H9 (cell line): ENCODE data around the gene THOC3. TPM values are rescaled to one million over a fixed set of nuclear protein-coding genes. Genes with fewer than 3 reads are reported as not detected.
"Not testable (repeated sequence)": the region's sequence is repeated elsewhere in the genome, so short reads cannot be mapped to it uniquely, and the experiment has no call there.

Source experiments
- DNase-seq: peaks from one replicate; pipeline ENCODE4 v3.0.0-alpha.2; 2017
- H2AFZ ChIP-seq: one replicate; pipeline ENCODE4 v1.6.1; 2013; ENCODE audit warnings: mild to moderate bottlenecking, low read length, control low read depth, moderate library complexity
- H2AK5ac ChIP-seq: 2 replicates; pipeline ENCODE4 v1.6.1; 2013; ENCODE audit warnings: low read length, control low read depth, mixed read lengths; ENCODE audit not compliant: insufficient read length
- H2BK120ac ChIP-seq: one replicate; pipeline ENCODE4 v1.6.1; 2013; ENCODE audit warnings: low read depth, mild to moderate bottlenecking, low read length, control low read depth, inconsistent platforms; ENCODE audit not compliant: poor library complexity, severe bottlenecking
- H2BK12ac ChIP-seq: 2 replicates; pipeline ENCODE4 v1.6.1; 2013; ENCODE audit warnings: low read length, control low read depth, mixed read lengths, low read depth; ENCODE audit not compliant: insufficient read length
- H2BK15ac ChIP-seq: 2 replicates; pipeline ENCODE4 v1.6.1; 2013; ENCODE audit warnings: low read depth, low read length, control low read depth
- H2BK20ac ChIP-seq: one replicate; pipeline ENCODE4 v1.6.1; 2013; ENCODE audit warnings: low read depth, mild to moderate bottlenecking, low read length, control low read depth, inconsistent platforms; ENCODE audit not compliant: poor library complexity, severe bottlenecking
- H2BK5ac ChIP-seq: 2 replicates; pipeline ENCODE4 v1.6.1; 2013; ENCODE audit warnings: low read length, control low read depth, mixed read lengths; ENCODE audit not compliant: insufficient read length
- H3K14ac ChIP-seq: 2 replicates; pipeline ENCODE4 v1.6.1; 2013; ENCODE audit warnings: low read length, control low read depth; ENCODE audit not compliant: insufficient read depth
- H3K18ac ChIP-seq: 2 replicates; pipeline ENCODE4 v1.6.1; 2013; ENCODE audit warnings: low read depth, mild to moderate bottlenecking, mixed read lengths, low read length, control low read depth; ENCODE audit not compliant: insufficient read length
- H3K23ac ChIP-seq: 2 replicates; pipeline ENCODE4 v1.6.1; 2013; ENCODE audit warnings: low read length, control low read depth, mixed read lengths, low read depth; ENCODE audit not compliant: insufficient read length
- H3K23me2 ChIP-seq: 2 replicates; pipeline ENCODE4 v1.6.1; 2013; ENCODE audit warnings: low read depth, mild to moderate bottlenecking, mixed read lengths, low read length, control low read depth; ENCODE audit not compliant: insufficient read length, poor library complexity, severe bottlenecking
- H3K27ac ChIP-seq: 2 replicates; pipeline ENCODE4 v1.5.1; 2013; ENCODE audit warnings: low read length, control low read depth, mixed read lengths, low read depth; ENCODE audit not compliant: insufficient read length
- H3K27me3 ChIP-seq: 2 replicates; pipeline ENCODE4 v1.6.1; 2013; ENCODE audit warnings: low read length, control low read depth, inconsistent platforms; ENCODE audit not compliant: insufficient read depth
- H3K4ac ChIP-seq: 2 replicates; pipeline ENCODE4 v1.6.1; 2013; ENCODE audit warnings: low read depth, mild to moderate bottlenecking, control low read depth, inconsistent platforms, low read length, moderate library complexity
- H3K4me1 ChIP-seq: 2 replicates; pipeline ENCODE4 v1.6.1; 2013; ENCODE audit warnings: low read length, control low read depth, inconsistent platforms; ENCODE audit not compliant: insufficient read depth
- H3K4me2 ChIP-seq: 2 replicates; pipeline ENCODE4 v1.6.1; 2013; ENCODE audit warnings: low read length, control low read depth, mixed read lengths; ENCODE audit not compliant: insufficient read length, insufficient read depth
- H3K56ac ChIP-seq: 2 replicates; pipeline ENCODE4 v1.6.1; 2013; ENCODE audit warnings: low read depth, mild to moderate bottlenecking, mixed read lengths, low read length, control low read depth; ENCODE audit not compliant: insufficient read length
- H3K79me1 ChIP-seq: 2 replicates; pipeline ENCODE4 v1.6.1; 2013; ENCODE audit warnings: low read depth, mild to moderate bottlenecking, moderate library complexity, low read length, control low read depth, inconsistent platforms; ENCODE audit not compliant: insufficient read depth, poor library complexity, severe bottlenecking
- H3K79me2 ChIP-seq: 2 replicates; pipeline ENCODE4 v1.6.1; 2013; ENCODE audit warnings: low read length, control low read depth, inconsistent platforms; ENCODE audit not compliant: insufficient read depth
- H3K9ac ChIP-seq: 2 replicates; pipeline ENCODE4 v1.6.1; 2013; ENCODE audit warnings: low read length, control low read depth, mixed read lengths; ENCODE audit not compliant: insufficient read length; ENCODE audit errors: extremely low read depth
- H3K9me3 ChIP-seq: one replicate; pipeline ENCODE4 v1.6.1; 2013; ENCODE audit warnings: low read depth, low read length, inconsistent platforms; ENCODE audit not compliant: control insufficient read depth
- H3T11ph ChIP-seq: one replicate; pipeline ENCODE4 v1.6.1; 2013; ENCODE audit warnings: mild to moderate bottlenecking, low read length, control low read depth, inconsistent platforms
- H4K20me1 ChIP-seq: one replicate; pipeline ENCODE4 v1.6.1; 2013; ENCODE audit not compliant: control insufficient read depth, insufficient read length, insufficient read depth
- H4K5ac ChIP-seq: 2 replicates; pipeline ENCODE4 v1.6.1; 2013; ENCODE audit warnings: low read depth, mild to moderate bottlenecking, mixed read lengths, low read length, control low read depth; ENCODE audit not compliant: insufficient read length
- H4K8ac ChIP-seq: replicated peaks from 2 replicates; pipeline ENCODE4 v1.6.1; 2013; ENCODE audit warnings: low read length, control low read depth, mixed read lengths, low read depth; ENCODE audit not compliant: insufficient read length
- H4K91ac ChIP-seq: 2 replicates; pipeline ENCODE4 v1.6.1; 2013; ENCODE audit warnings: low read depth, mild to moderate bottlenecking, moderate library complexity, mixed read lengths, low read length, control low read depth; ENCODE audit not compliant: insufficient read length
- H3K27ac Mint-ChIP-seq, 3 experiments: 2 replicates in 2 of 3; 3 replicates in 1 of 3; pipeline ENCODE4 v1.8.0; 2020 to 2021; ENCODE audit warnings: mixed read lengths in 3 of 3, mild to moderate bottlenecking in 1 of 3, moderate library complexity in 1 of 3
- H3K27me3 Mint-ChIP-seq: 2 replicates; pipeline ENCODE4 v1.8.0; 2021; ENCODE audit warnings: low read depth, mild to moderate bottlenecking, moderate library complexity, mixed read lengths
- H3K36me3 Mint-ChIP-seq, 3 experiments: 2 replicates in 2 of 3; 3 replicates in 1 of 3; pipeline ENCODE4 v1.8.0; 2020 to 2021; ENCODE audit warnings: low read depth in 3 of 3, mixed read lengths in 3 of 3; ENCODE audit not compliant: insufficient read depth in 1 of 3
- H3K4me1 Mint-ChIP-seq, 2 experiments: 2 replicates each; pipeline ENCODE4 v1.8.0; 2020; ENCODE audit warnings: mixed read lengths in 2 of 2
- H3K4me3 Mint-ChIP-seq, 2 experiments: 2 replicates in 1 of 2; 3 replicates in 1 of 2; pipeline ENCODE4 v1.8.0; 2020 to 2021; ENCODE audit warnings: mild to moderate bottlenecking in 2 of 2, mixed read lengths in 2 of 2, moderate library complexity in 1 of 2
- H3K9me3 Mint-ChIP-seq, 2 experiments: 2 replicates in 1 of 2; 3 replicates in 1 of 2; pipeline ENCODE4 v1.8.0; 2020; ENCODE audit warnings: mild to moderate bottlenecking in 2 of 2, mixed read lengths in 2 of 2, moderate library complexity in 1 of 2
- WGBS: extraction: QIAGEN DNeasy Blood & Tissue Kit; methylation state at CpG from one replicate; pipeline ENCODE4 v1.1.7; 2013; ENCODE audit warnings: missing lambda C conversion rate, low lambda C conversion rate, mixed read lengths; ENCODE audit not compliant: insufficient read length; ENCODE audit errors: extremely low coverage; 5-methylcytosine and 5-hydroxymethylcytosine counted together
- total RNA-seq: library from RNA; stranded (reverse); gene quantifications from 2 replicates; pipeline ENCODE4 v1.2.1, GENCODE V29; 2021

THOC3 gene
- total RNA-seq, 1 experiment from 2014 or later: 123 TPM

GRCh38 chr5:175951339-175951969, 16.7 kb downstream of the THOC3 start:
- not testable (repeated sequence) for H4K20me1 ChIP-seq, H3K79me2 ChIP-seq, H4K8ac ChIP-seq, H2BK12ac ChIP-seq, H3K27ac Mint-ChIP-seq, H3K4me1 ChIP-seq, H4K5ac ChIP-seq, H3K4me2 ChIP-seq, H3K14ac ChIP-seq, H2BK20ac ChIP-seq, H2AFZ ChIP-seq, H3K79me1 ChIP-seq, H3K18ac ChIP-seq, H3K23ac ChIP-seq, H3K27ac ChIP-seq, H2AK5ac ChIP-seq, H3K4me3 Mint-ChIP-seq, H3T11ph ChIP-seq, H3K23me2 ChIP-seq, H3K27me3 ChIP-seq, H3K9me3 Mint-ChIP-seq, H2BK120ac ChIP-seq, H3K9me3 ChIP-seq, H3K36me3 Mint-ChIP-seq, H3K9ac ChIP-seq, DNase-seq, H3K4me1 Mint-ChIP-seq, H2BK5ac ChIP-seq, H3K4ac ChIP-seq, H3K56ac ChIP-seq, H2BK15ac ChIP-seq, H3K27me3 Mint-ChIP-seq, H4K91ac ChIP-seq
- no CpG with 5 or more reads among the region's 12 CpGs for WGBS

DNA sequence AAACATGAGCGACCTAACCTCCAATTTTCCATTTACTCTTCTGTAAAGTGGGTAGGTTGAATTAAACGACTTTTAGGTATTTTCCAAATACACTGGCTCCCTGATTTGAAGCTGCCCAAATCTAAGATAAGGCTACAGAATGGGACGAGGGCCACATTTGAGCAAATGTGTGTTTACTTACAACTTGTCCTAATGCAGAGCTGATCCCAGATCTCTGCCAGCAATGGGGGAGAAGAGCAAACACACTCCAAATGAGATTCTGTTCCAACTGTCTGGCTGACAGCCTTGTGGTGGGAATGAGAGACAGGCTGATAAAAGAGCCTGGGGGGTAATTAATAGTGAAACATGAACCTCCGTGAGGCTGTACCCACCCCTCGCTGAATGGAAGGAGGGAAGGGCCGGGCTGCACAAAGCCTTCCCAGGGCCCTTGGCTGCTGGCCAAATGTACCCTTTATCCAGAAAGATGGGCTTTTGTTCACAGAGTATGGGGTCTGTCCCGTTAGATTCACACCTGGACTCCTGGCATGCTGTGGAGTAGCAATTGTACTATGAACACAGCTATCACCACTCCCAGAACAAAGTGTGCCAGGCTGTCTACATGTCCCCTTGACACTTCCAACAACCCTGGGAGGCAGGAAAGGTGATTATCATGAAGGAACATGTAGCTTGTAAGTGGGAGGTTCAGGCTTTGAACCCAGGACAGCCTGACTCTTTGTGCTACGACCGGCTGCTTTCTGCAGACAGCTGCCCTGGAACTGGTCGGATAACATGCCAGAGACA, 19.6 kb downstream of the THOC3 start:
- H4K91ac ChIP-seq: not testable (repeated sequence)
- WGBS: no CpG with 5 or more reads among the region's 10 CpGs

More for the DNA sequence above, 19.6 kb downstream of the THOC3 start:
- not testable (repeated sequence) for H3K56ac ChIP-seq, H2BK12ac ChIP-seq, DNase-seq, H2AFZ ChIP-seq, H3K79me2 ChIP-seq, H3K27me3 ChIP-seq, H3K4me1 ChIP-seq, H3K79me1 ChIP-seq, H3K18ac ChIP-seq, H3K27ac Mint-ChIP-seq, H3K4me2 ChIP-seq, H3K14ac ChIP-seq, H3K36me3 Mint-ChIP-seq, H2BK20ac ChIP-seq, H3K9me3 Mint-ChIP-seq, H3K4ac ChIP-seq, H2BK15ac ChIP-seq, H4K20me1 ChIP-seq, H4K5ac ChIP-seq, H2AK5ac ChIP-seq, H3K23me2 ChIP-seq, H3T11ph ChIP-seq, H2BK5ac ChIP-seq, H3K23ac ChIP-seq, H3K9ac ChIP-seq, H3K4me3 Mint-ChIP-seq, H4K8ac ChIP-seq, H2BK120ac ChIP-seq, H3K27ac ChIP-seq, H3K27me3 Mint-ChIP-seq, H3K9me3 ChIP-seq, H3K4me1 Mint-ChIP-seq
